ENCODE data around the gene ARHGAP40.

ARHGAP40 gene

GRCh38 chr20:38620441-38620840, 18.8 kb downstream of the ARHGAP40 start:
- TF ChIP-seq, protein P1, sequence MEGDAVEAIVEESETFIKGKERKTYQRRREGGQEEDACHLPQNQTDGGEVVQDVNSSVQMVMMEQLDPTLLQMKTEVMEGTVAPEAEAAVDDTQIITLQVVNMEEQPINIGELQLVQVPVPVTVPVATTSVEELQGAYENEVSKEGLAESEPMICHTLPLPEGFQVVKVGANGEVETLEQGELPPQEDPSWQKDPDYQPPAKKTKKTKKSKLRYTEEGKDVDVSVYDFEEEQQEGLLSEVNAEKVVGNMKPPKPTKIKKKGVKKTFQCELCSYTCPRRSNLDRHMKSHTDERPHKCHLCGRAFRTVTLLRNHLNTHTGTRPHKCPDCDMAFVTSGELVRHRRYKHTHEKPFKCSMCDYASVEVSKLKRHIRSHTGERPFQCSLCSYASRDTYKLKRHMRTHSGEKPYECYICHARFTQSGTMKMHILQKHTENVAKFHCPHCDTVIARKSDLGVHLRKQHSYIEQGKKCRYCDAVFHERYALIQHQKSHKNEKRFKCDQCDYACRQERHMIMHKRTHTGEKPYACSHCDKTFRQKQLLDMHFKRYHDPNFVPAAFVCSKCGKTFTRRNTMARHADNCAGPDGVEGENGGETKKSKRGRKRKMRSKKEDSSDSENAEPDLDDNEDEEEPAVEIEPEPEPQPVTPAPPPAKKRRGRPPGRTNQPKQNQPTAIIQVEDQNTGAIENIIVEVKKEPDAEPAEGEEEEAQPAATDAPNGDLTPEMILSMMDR (IDR thresholded peaks at IDR 0.05): no peak
- Histone ChIP-seq H3K4me3 (no peak overlapping the region), H3K27ac (no peak overlapping the region)
- DNase-seq (ENCODE audit: low spot score): no peak

GRCh38 chr20:38623061-38623460, 21.5 kb downstream of the ARHGAP40 start:
- Histone ChIP-seq H3K4me3 (no peak overlapping the region), H3K27ac (no peak overlapping the region)
- no peak for DNase-seq (ENCODE audit: low spot score)
- TF ChIP-seq, protein P1 (IDR thresholded peaks at IDR 0.05): no peak

DNA sequence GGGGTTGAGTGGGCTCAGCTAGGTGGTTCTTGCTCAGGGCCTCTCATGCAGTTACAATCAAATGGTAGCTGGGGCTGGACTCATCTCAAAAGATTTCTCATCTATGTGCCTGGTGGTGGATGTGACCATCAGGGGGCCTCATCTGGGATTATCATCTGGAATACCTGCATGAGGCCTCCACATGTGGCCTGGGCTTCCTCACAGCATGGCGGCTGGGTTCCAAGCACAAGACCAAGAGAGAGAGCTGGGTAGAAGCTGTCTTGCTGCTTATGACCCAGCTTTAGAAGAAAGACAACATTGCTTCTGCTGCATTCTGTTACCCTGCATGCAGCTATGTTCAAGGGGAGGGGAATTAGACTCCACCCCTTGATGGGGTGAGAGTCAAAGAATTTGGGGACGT, 22.5 kb downstream of the ARHGAP40 start:
- TF ChIP-seq, protein P1 (IDR thresholded peaks at IDR 0.05): no peak
- no peak for DNase-seq (ENCODE audit: low spot score)
- no peak overlapping the region for H3K27ac ChIP-seq
- no peak overlapping the region for H3K4me3 ChIP-seq

DNA sequence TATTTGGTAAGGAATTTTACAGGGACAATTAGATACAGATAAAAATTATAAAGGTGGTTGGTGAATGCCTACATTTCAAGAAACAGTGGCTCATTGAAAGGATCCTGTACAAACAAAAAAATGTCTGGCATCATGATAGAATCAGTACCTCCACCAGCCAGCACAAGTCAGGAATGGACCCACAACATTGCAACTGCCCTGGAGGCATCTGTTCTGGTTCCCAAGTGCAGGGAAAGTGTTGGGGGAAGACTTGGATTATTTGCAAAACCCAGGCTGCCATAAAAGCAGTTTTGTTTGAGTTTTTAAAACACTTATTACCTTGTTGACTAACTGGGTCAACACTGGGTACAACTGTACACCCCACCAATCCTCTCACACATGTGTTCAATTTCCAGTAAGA, 24.3 kb downstream of the ARHGAP40 start:
- Histone ChIP-seq H3K4me3 (no peak overlapping the region), H3K27ac (no peak overlapping the region)
- no peak for DNase-seq (ENCODE audit: low spot score)
- TF ChIP-seq, protein P1 (IDR thresholded peaks at IDR 0.05): no peak

GRCh38 chr20:38626921-38627659, 25.5 kb downstream of the ARHGAP40 start:
- no peak overlapping the region for H3K4me3 ChIP-seq
- DNase-seq (ENCODE audit: low spot score): no peak
- no peak overlapping the region for H3K27ac ChIP-seq
- TF ChIP-seq, protein P1 (IDR thresholded peaks at IDR 0.05): no peak

- H3K27ac ChIP-seq: no peak overlapping the region
- H3K4me3 ChIP-seq: no peak overlapping the region
- TF ChIP-seq, protein P1 (IDR thresholded peaks at IDR 0.05): no peak
- no peak for DNase-seq (ENCODE audit: low spot score)
Observed at GRCh38 chr20:38628580-38629470, 27.2 kb downstream of the ARHGAP40 start.
